ENCODE results near the gene NATD1. TPM values are rescaled to one million over a fixed set of nuclear protein-coding genes. Genes with fewer than 3 reads are reported as not detected.

The NATD1 gene
- total RNA-seq, 5 donors from 2014 or later (not counting 1 experiment from before 2014, with no cell fraction given): 7.2 to 11.1 (median 9.6) TPM

- H3K27me3 Mint-ChIP-seq: no peaks in the 10 kb centered on the region
- H3K36me3 Mint-ChIP-seq: no peaks in the 10 kb centered on the region
- DNase-seq (no peak), ATAC-seq (replicated peaks in 1 of 4) (no peak)
- no peaks in the 10 kb centered on the region for H3K36me3 ChIP-seq (ENCODE audit: control insufficient read depth in 2 of 2, extremely low read depth in 1 of 2, insufficient read depth in 1 of 2, low read length in 1 of 2)
- POLR2A ChIA-PET: no interaction called here
- no peak overlapping the region for H3K27ac ChIP-seq (ENCODE audit: low read length)
- no peak overlapping the region for H3K27ac Mint-ChIP-seq
- no peaks in the 10 kb centered on the region for H3K27me3 ChIP-seq (replicated peaks in 1 of 2; ENCODE audit: control insufficient read depth in 2 of 2, extremely low read depth in 1 of 2, insufficient read depth in 2 of 2, low read length in 1 of 2)
- peaks cover 29 to 40% (median 37%) of the 10 kb centered on the region in 3 donors for H3K4me1 Mint-ChIP-seq
- no peaks in the 10 kb centered on the region for H3K9me3 ChIP-seq
- no peaks in the 10 kb centered on the region for H3K9me3 Mint-ChIP-seq
- no peak overlapping the region for H3K4me3 Mint-ChIP-seq
- CTCF ChIA-PET: no interaction called here
- no peak overlapping the region for H3K4me3 ChIP-seq (ENCODE audit: control insufficient read depth in 1 of 2, extremely low read depth in 1 of 2, low read length in 1 of 2)
- H3K4me1 ChIP-seq (ENCODE audit: control insufficient read depth in 1 of 2, extremely low read depth in 1 of 2, insufficient read depth in 2 of 2, low read length in 2 of 2): peaks cover 10 to 40% of the 10 kb centered on the region in 2 experiments
- WGBS (ENCODE audit: insufficient coverage): 100% methylated on average over 2 of the region's 10 CpGs
These were observed 18.4 kb upstream of the NATD1 start for GRCh38 chr17:21271454-21272183.

GRCh38 chr17:21269394-21269793 lies 16.2 kb upstream of the NATD1 start:
- POLR2A ChIA-PET: no interaction called here

GRCh38 chr17:21268596-21269188 lies 15.5 kb upstream of the NATD1 start:
- H3K4me1 ChIP-seq (ENCODE audit: control insufficient read depth in 1 of 2, extremely low read depth in 1 of 2, insufficient read depth in 2 of 2, low read length in 2 of 2): peaks cover 7 to 24% of the 10 kb centered on the region in 2 experiments
- H3K9me3 ChIP-seq: no peaks in the 10 kb centered on the region
- DNase-seq (no peak), ATAC-seq (replicated peaks in 1 of 4) (peak in 2 of 4 experiments; percentile 13 to 43)
- H3K27me3 Mint-ChIP-seq: no peaks in the 10 kb centered on the region
- peaks cover 21 to 30% (median 22%) of the 10 kb centered on the region in 3 donors for H3K4me1 Mint-ChIP-seq
- H3K36me3 Mint-ChIP-seq: no peaks in the 10 kb centered on the region
- H3K27ac ChIP-seq (ENCODE audit: low read length): peak overlapping the region; percentile 66
- no peaks in the 10 kb centered on the region for H3K27me3 ChIP-seq (replicated peaks in 1 of 2; ENCODE audit: control insufficient read depth in 2 of 2, extremely low read depth in 1 of 2, insufficient read depth in 2 of 2, low read length in 1 of 2)
- POLR2A ChIA-PET: no interaction called here
- peak overlapping the region in 1 of 3 donors; percentile 43 for H3K4me3 Mint-ChIP-seq
- WGBS (ENCODE audit: insufficient coverage): 86% methylated on average over 1 of the region's 7 CpGs
- H3K9me3 Mint-ChIP-seq: no peaks in the 10 kb centered on the region
- H3K27ac Mint-ChIP-seq: peak overlapping the region; percentile 87 to 88
- H3K4me3 ChIP-seq (ENCODE audit: control insufficient read depth in 1 of 2, extremely low read depth in 1 of 2, low read length in 1 of 2): no peak overlapping the region
- H3K36me3 ChIP-seq (ENCODE audit: control insufficient read depth in 2 of 2, extremely low read depth in 1 of 2, insufficient read depth in 1 of 2, low read length in 1 of 2): no peaks in the 10 kb centered on the region
- CTCF ChIA-PET: no interaction called here

More at GRCh38 chr17:21269394-21269793, 16.2 kb upstream of the NATD1 start:
- Mint-ChIP-seq H3K36me3 (no peaks in the 10 kb centered on the region), H3K4me1 (peaks cover 21 to 30% (median 22%) of the 10 kb centered on the region in 3 donors), H3K9me3 (no peaks in the 10 kb centered on the region), H3K27me3 (no peaks in the 10 kb centered on the region), H3K4me3 (no peak overlapping the region), H3K27ac (peak overlapping the region; percentile 67 to 72)
- WGBS (ENCODE audit: insufficient coverage): 80% methylated on average over 1 of the region's 8 CpGs
- H3K4me1 ChIP-seq (ENCODE audit: control insufficient read depth in 1 of 2, extremely low read depth in 1 of 2, insufficient read depth in 2 of 2, low read length in 2 of 2): peaks cover 7 to 24% of the 10 kb centered on the region in 2 experiments
- no peaks in the 10 kb centered on the region for H3K9me3 ChIP-seq
- no peaks in the 10 kb centered on the region for H3K36me3 ChIP-seq (ENCODE audit: control insufficient read depth in 2 of 2, extremely low read depth in 1 of 2, insufficient read depth in 1 of 2, low read length in 1 of 2)
- no peaks in the 10 kb centered on the region for H3K27me3 ChIP-seq (replicated peaks in 1 of 2; ENCODE audit: control insufficient read depth in 2 of 2, extremely low read depth in 1 of 2, insufficient read depth in 2 of 2, low read length in 1 of 2)
- ATAC-seq (replicated peaks in 1 of 4) (no peak), DNase-seq (no peak)
- no peak overlapping the region for H3K27ac ChIP-seq (ENCODE audit: low read length)
- no peak overlapping the region for H3K4me3 ChIP-seq (ENCODE audit: control insufficient read depth in 1 of 2, extremely low read depth in 1 of 2, low read length in 1 of 2)
- CTCF ChIA-PET: no interaction called here

- no peak for ATAC-seq (replicated peaks in 1 of 4)
- Histone ChIP-seq H3K36me3 (ENCODE audit: control insufficient read depth in 2 of 2, extremely low read depth in 1 of 2, insufficient read depth in 1 of 2, low read length in 1 of 2) (no peaks in the 10 kb centered on the region), H3K4me3 (ENCODE audit: control insufficient read depth in 1 of 2, extremely low read depth in 1 of 2, low read length in 1 of 2) (no peak overlapping the region), H3K9me3 (no peaks in the 10 kb centered on the region), H3K27me3 (replicated peaks in 1 of 2; ENCODE audit: control insufficient read depth in 2 of 2, extremely low read depth in 1 of 2, insufficient read depth in 2 of 2, low read length in 1 of 2) (no peaks in the 10 kb centered on the region), H3K4me1 (ENCODE audit: control insufficient read depth in 1 of 2, extremely low read depth in 1 of 2, insufficient read depth in 2 of 2, low read length in 2 of 2) (peaks cover 4 to 19% of the 10 kb centered on the region in 2 experiments), H3K27ac (ENCODE audit: low read length) (no peak overlapping the region)
- Mint-ChIP-seq H3K27me3 (no peaks in the 10 kb centered on the region), H3K4me3 (no peak overlapping the region), H3K4me1 (peaks cover 13 to 20% (median 16%) of the 10 kb centered on the region in 3 donors), H3K36me3 (no peaks in the 10 kb centered on the region), H3K9me3 (no peaks in the 10 kb centered on the region), H3K27ac (no peak overlapping the region)
- ChIA-PET POLR2A (no interaction called here), CTCF (interaction anchor here in 1 of 2 donors (0.9 kb wide), 1 partner anchor 16 kb away, joined by 3 read pairs; no protein-coding TSS in a partner anchor)
- DNase-seq: no peak
- no CpG with 5 or more reads among the region's 6 CpGs for WGBS (ENCODE audit: insufficient coverage)
These were observed 10.2 kb upstream of the NATD1 start for GRCh38 chr17:21263376-21263775.

GRCh38 chr17:21262259-21262993 lies 9.2 kb upstream of the NATD1 start:
- peaks cover 11 to 17% (median 13%) of the 10 kb centered on the region in 3 donors for H3K4me1 Mint-ChIP-seq
- POLR2A ChIA-PET: interaction anchor here in 1 of 2 donors (0.5 kb wide), 1 partner anchor 250 kb away, joined by 12 read pairs; no protein-coding TSS in a partner anchor
- DNase-seq: no peak

GRCh38 chr17:21258593-21258992 lies 5.4 kb upstream of the NATD1 start:
- Histone ChIP-seq H3K27me3 (replicated peaks in 1 of 2; ENCODE audit: control insufficient read depth in 2 of 2, extremely low read depth in 1 of 2, insufficient read depth in 2 of 2, low read length in 1 of 2) (no peaks in the 10 kb centered on the region), H3K4me1 (ENCODE audit: control insufficient read depth in 1 of 2, extremely low read depth in 1 of 2, insufficient read depth in 2 of 2, low read length in 2 of 2) (peaks cover 4 to 12% of the 10 kb centered on the region in 2 experiments), H3K4me3 (ENCODE audit: control insufficient read depth in 1 of 2, extremely low read depth in 1 of 2, low read length in 1 of 2) (no peak overlapping the region), H3K27ac (ENCODE audit: low read length) (no peak overlapping the region), H3K36me3 (ENCODE audit: control insufficient read depth in 2 of 2, extremely low read depth in 1 of 2, insufficient read depth in 1 of 2, low read length in 1 of 2) (no peaks in the 10 kb centered on the region), H3K9me3 (no peaks in the 10 kb centered on the region)
- Mint-ChIP-seq H3K4me1 (peaks cover 14 to 20% (median 15%) of the 10 kb centered on the region in 3 donors), H3K27me3 (no peaks in the 10 kb centered on the region), H3K9me3 (no peaks in the 10 kb centered on the region), H3K36me3 (no peaks in the 10 kb centered on the region), H3K27ac (no peak overlapping the region), H3K4me3 (no peak overlapping the region)
- ATAC-seq (replicated peaks in 1 of 4): no peak
- WGBS (ENCODE audit: insufficient coverage): 87% methylated on average over 7 of the region's 7 CpGs
- ChIA-PET POLR2A (no interaction called here), CTCF (no interaction called here)
- DNase-seq: no peak

More at GRCh38 chr17:21262259-21262993, 9.2 kb upstream of the NATD1 start:
- no peaks in the 10 kb centered on the region for H3K36me3 ChIP-seq (ENCODE audit: control insufficient read depth in 2 of 2, extremely low read depth in 1 of 2, insufficient read depth in 1 of 2, low read length in 1 of 2)
- H3K27me3 Mint-ChIP-seq: no peaks in the 10 kb centered on the region
- CTCF ChIA-PET: no interaction called here
- no peaks in the 10 kb centered on the region for H3K9me3 ChIP-seq
- H3K27ac Mint-ChIP-seq: no peak overlapping the region
- ATAC-seq (replicated peaks in 1 of 4): no peak
- H3K27ac ChIP-seq (ENCODE audit: low read length): no peak overlapping the region
- peaks cover 0 to 10% of the 10 kb centered on the region in 2 experiments for H3K4me1 ChIP-seq (ENCODE audit: control insufficient read depth in 1 of 2, extremely low read depth in 1 of 2, insufficient read depth in 2 of 2, low read length in 2 of 2)
- H3K27me3 ChIP-seq (replicated peaks in 1 of 2; ENCODE audit: control insufficient read depth in 2 of 2, extremely low read depth in 1 of 2, insufficient read depth in 2 of 2, low read length in 1 of 2): no peaks in the 10 kb centered on the region
- no peaks in the 10 kb centered on the region for H3K36me3 Mint-ChIP-seq
- 88% methylated on average over 9 of the region's 12 CpGs for WGBS (ENCODE audit: insufficient coverage)
- H3K4me3 ChIP-seq (ENCODE audit: control insufficient read depth in 1 of 2, extremely low read depth in 1 of 2, low read length in 1 of 2): no peak overlapping the region
- no peaks in the 10 kb centered on the region for H3K9me3 Mint-ChIP-seq
- no peak overlapping the region for H3K4me3 Mint-ChIP-seq

Measured in T-cell (primary cell).